Renal cortex interstitium (tissue), 11 donors: ENCODE data around the gene SPATA1. TPM values are rescaled to one million over a fixed set of nuclear protein-coding genes. Genes with fewer than 3 reads are reported as not detected.
"Not testable (repeated sequence)": the region's sequence is repeated elsewhere in the genome, so short reads cannot be mapped to it uniquely, and the experiment has no call there.

Experiments used
- DNase-seq, 11 donors: peaks; one replicate each; pipeline ENCODE4 v3.0.0-alpha.2; 2013; ENCODE audit warnings: low read depth in 9 of 11, low spot score in 4 of 11; ENCODE audit errors: extremely low read depth in 1 of 11
- polyA plus RNA-seq, 3 donors: library from polyadenylated mRNA; unstranded; fragments of 120-200 nt; gene quantifications; one replicate each; pipeline ENCODE4 v1.2.1, GENCODE V29; 2013; ENCODE audit not compliant: insufficient read length in 3 of 3

The SPATA1 gene
- polyA plus RNA-seq, 3 donors = 1.6 to 5.6 (median 2.1) TPM

GRCh38 chr1:84506729-84507453 lies 705 bp downstream of the SPATA1 start:
- DNase-seq = peak in 3 of 11 donors; percentile 0 to 8 (median 1)

- not testable (repeated sequence) for DNase-seq
These were observed 1.7 kb downstream of the SPATA1 start for GRCh38 chr1:84507887-84508286.

- no peak for DNase-seq
These were observed 2.3 kb downstream of the SPATA1 start for GRCh38 chr1:84508510-84508909.

GRCh38 chr1:84509029-84509428 lies 2.8 kb downstream of the SPATA1 start:
- no peak for DNase-seq

GRCh38 chr1:84510165-84510564 lies 4.0 kb downstream of the SPATA1 start:
- DNase-seq = no peak

GRCh38 chr1:84510668-84511067 lies 4.5 kb downstream of the SPATA1 start:
- no peak for DNase-seq

DNA sequence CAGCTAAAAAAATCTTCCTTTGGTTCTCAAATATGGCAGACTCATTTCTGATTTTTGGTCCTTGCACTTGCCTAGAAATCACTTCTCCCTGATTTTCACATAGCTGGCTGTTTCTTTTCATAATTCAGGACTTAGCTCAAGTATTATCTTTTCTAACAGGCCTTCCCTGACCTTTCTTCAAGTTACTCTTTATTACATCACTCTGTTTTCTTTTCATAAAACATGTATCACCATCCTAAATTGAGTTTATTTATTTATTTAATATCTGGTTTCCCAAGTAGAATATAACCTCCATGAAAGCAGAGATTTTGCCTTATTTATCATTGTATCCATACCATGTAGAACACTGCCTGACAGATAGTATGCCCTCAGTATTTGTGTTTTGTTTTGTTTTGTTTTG lies 18.4 kb downstream of the SPATA1 start:
- DNase-seq = no peak

- no peak for DNase-seq
These were observed 19.6 kb downstream of the SPATA1 start for GRCh38 chr1:84525779-84526178.

DNA sequence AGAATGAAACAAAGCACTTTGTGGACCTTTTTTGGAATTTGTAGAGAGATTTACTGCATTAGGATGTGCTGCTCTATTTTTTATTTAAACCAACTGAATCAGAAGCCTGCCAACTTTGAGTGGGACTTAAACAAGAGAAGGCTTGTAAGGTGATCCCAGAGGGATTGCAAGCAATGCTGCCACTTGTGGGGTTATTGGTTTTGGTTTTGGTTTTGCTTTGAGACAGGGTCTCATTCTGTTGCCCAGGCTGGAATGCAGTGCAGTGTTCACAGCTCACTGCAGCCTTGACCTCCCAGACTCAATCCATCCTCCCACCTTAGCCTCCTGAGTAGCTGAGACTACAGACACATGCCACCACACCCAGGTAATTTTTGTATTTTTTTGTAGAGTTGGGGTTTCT lies 32.4 kb downstream of the SPATA1 start:
- no peak for DNase-seq

- DNase-seq = no peak
These were observed 33.8 kb downstream of the SPATA1 start for GRCh38 chr1:84539972-84540371.

DNA sequence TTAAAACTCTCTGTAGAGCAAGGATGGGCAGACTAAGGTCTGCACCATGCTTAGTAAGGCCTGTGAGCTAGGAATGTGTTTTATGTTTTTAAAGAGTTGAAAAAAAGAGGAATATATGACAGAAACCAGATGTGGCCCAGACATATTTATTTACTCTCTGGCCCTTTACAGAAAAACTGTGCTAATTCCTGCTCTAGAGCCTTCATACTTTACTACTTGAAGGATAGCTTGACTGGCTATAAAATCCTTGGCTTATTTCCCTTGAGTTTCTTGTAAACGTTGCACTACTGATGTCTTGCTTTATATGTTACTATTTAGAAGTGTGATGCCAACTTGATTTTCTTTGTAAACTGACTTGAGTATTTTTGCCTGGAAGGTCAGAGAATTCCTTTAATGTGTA lies 34.6 kb downstream of the SPATA1 start:
- peak in 10 of 11 donors; percentile 4 to 46 (median 21) for DNase-seq

DNA sequence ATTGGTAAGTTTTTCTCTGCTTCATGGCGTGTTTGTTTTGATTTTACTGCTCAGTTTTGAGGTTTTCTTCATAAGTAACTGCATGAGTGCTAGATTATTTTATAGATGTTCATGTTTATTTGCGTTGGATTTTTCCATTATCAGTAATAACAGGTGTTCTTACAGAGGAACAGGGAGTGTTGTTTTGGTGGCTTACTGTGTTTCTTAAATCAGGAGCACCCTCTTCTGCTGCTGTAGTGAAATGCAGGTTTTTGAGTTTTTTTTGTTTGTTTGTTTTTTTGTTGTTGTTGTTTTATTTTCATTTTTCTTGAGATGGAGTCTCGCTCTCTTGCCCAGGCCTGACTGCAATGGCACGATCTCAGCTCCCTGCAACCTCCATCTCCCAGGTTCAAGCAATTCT lies 35.5 kb downstream of the SPATA1 start:
- DNase-seq = no peak

DNA sequence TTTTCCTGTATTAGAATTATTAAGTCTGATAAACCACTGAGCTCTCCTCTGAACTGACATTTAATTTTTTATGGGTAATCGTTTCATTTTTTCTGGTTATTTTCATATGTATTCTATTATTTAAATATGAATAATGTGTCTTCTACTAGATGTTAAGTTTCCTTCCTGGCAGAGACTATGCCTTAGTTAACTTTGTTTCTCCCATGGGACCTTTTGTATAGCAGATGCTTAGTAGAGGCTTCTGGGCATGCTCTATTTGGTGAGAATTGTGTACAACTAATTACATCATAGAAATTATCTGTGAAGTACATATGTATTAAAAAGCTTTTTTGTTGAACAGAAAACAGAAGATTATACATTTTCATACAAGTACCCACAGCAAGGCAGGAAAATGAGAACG lies 44.6 kb downstream of the SPATA1 start:
- no peak for DNase-seq

DNA sequence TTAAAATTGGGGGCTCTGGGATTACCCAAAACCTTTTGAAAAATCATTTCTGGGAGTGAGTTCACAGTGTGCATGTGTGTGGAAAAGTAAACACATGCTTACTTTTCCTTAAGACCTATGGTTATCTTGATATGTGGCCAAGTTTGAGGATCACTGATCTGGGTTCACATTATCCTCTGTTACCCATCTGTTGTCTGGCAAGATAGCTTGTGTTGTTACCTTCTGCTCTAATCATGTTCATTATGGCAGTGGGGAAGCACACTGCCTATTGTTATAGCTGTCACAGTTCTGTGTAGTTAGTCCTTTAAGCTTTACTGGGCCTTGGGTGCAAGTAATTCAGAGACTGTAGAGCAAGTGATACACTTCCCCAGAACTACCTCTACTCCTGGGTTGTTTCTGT lies 63.0 kb downstream of the SPATA1 start:
- no peak for DNase-seq

- no peak for DNase-seq
These were observed 64.4 kb downstream of the SPATA1 start for GRCh38 chr1:84570436-84571149.

- DNase-seq = no peak
These were observed 65.0 kb downstream of the SPATA1 start for GRCh38 chr1:84571150-84571535.

DNA sequence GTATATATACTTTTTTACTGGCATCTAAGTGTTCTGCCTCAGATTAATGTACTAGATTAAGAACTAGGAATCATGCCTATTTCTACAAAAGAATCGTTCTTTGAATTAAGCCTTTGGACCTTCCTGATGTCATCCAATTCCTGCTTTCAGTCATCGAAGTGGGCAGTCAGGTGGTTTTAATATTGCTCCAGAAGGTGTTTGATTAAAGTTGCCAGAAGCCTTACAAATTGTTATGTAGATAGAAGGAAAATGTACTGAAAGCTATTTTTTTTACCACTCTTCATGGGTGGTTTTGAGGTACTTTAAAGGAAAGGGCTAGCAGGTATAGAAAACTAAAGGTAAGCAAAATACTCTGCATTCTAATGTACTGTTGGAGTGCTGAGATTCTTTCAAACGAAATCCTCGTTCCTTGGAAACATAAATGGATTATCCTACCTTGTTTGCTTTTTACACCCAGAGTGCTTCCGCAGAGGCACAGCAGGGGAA lies 67.3 kb downstream of the SPATA1 start:
- peak in 2 of 11 donors; percentile 7 to 15 for DNase-seq

DNA sequence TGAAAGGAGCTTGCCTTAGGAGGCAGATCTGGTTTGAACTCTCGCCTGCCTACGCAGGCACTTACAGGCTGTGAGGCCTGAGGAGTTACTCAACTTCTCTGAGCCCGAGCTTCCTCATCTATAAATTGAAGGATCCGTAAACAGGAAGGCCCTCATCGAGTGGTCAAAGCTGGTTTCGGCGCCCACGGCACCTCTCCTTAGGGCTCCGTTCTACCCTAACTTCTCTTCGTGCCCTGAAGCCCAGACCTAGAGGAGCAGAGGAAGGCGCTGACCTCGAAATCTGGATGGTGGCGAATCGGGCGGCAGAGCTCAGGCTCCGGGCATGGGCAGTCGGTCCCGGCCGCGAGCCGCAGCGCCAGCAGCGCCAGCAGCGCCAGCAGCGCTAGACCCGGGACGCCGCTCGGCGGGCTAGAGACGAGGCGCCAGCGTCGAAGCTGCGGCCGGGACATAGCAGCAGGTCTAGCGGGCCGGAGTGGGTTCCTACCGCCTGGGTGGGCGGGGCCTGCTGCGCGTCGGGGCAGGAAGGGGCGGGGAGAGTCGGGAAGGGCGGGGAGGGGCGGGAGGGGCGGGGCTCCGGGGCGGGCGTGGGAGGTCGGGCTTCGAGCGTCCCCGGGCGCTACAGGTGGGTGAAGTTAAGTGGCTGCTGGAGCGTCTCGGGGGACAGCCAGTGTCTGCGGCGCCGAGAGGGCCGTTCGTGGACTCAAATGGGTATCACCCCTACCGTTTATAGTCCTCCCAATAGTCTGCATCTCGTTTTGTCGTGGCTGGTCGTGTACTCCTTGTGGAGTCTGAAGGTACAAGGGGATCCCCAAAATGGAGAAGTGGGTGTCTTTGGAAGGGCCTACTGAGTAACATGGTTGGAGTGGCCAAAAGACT lies 68.0 kb downstream of the SPATA1 start, which contains the start of gene CTBS:
TSS of gene CTBS (minus strand) at position 474 of the 876 bp plus-strand sequence. CDS start at position 449, 25 bp downstream.
- DNase-seq = peak in 10 of 11 donors; percentile 51 to 77 (median 74)

- DNase-seq = no peak
These were observed 68.8 kb downstream of the SPATA1 start for GRCh38 chr1:84574936-84575335.
